BE2C (cell line): Measurements from ENCODE around the gene CCM2L.

Source experiments
- DNase-seq: peaks from one replicate; pipeline ENCODE4 v3.0.0-alpha.2; 2020
- H3K27me3 ChIP-seq: fragments of 250-450 bp; sonication (Bioruptor Pico); 2 replicates; pipeline ENCODE4 v1.5.1; 2020; ENCODE audit warnings: mild to moderate bottlenecking
- H3K36me3 ChIP-seq: fragments of 250-450 bp; sonication (Bioruptor Pico); 2 replicates; pipeline ENCODE4 v1.5.1; 2020; ENCODE audit warnings: mild to moderate bottlenecking
- H3K4me1 ChIP-seq: fragments of 250-450 bp; sonication (Bioruptor Pico); 2 replicates; pipeline ENCODE4 v1.5.1; 2020
- H3K4me3 ChIP-seq: 2 replicates; pipeline ENCODE4 v1.5.1; 2011; ENCODE audit warnings: low read depth, low read length
- H3K9me3 ChIP-seq: fragments of 250-450 bp; sonication (Bioruptor Pico); 2 replicates; pipeline ENCODE4 v1.5.1; 2020
- TF ChIP-seq, protein P1 (sequence below): IDR thresholded peaks from 2 replicates; pipeline ENCODE4 v1.5.1; 2012; ENCODE audit warnings: mild to moderate bottlenecking, low read depth, low read length

The CCM2L gene

DNA sequence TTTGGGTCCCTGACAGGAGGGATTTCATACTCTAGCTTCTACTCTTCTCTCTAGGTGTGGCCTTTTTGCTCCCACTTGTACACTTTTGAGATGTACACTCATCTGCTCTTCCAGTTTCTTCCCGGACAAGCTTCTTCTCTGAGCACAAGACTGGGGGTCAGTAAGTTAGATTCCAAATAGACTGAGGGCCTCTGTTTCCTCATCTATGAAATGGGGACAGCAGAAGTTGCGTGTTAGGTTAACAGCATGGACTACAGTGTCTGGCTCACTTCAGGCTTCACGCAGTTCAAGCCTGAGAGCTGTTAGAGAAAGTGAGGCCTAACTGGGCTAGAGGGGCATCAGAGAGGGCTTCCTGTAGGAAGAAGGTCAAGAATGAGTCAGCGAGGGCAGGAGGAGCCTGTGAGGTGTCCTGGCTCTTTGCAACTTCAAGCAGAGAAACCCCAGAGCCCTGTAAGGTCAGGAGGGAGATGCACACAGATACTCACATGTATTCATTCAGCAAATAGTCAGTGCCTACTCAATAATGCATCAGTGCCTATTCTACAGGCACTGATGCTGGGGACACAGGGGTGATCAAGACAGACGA is 21.7 kb upstream of the CCM2L start:
- Histone ChIP-seq H3K36me3 (peaks cover 4% of the 10 kb centered on the region; the same call in 1 of the 2 replicates), H3K4me3 (no peak overlapping the region), H3K27me3 (no peaks in the 10 kb centered on the region), H3K4me1 (no peaks in the 10 kb centered on the region), H3K9me3 (no peaks in the 10 kb centered on the region)
- no peak for DNase-seq
- TF ChIP-seq, protein P1, sequence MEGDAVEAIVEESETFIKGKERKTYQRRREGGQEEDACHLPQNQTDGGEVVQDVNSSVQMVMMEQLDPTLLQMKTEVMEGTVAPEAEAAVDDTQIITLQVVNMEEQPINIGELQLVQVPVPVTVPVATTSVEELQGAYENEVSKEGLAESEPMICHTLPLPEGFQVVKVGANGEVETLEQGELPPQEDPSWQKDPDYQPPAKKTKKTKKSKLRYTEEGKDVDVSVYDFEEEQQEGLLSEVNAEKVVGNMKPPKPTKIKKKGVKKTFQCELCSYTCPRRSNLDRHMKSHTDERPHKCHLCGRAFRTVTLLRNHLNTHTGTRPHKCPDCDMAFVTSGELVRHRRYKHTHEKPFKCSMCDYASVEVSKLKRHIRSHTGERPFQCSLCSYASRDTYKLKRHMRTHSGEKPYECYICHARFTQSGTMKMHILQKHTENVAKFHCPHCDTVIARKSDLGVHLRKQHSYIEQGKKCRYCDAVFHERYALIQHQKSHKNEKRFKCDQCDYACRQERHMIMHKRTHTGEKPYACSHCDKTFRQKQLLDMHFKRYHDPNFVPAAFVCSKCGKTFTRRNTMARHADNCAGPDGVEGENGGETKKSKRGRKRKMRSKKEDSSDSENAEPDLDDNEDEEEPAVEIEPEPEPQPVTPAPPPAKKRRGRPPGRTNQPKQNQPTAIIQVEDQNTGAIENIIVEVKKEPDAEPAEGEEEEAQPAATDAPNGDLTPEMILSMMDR = no peak

DNA sequence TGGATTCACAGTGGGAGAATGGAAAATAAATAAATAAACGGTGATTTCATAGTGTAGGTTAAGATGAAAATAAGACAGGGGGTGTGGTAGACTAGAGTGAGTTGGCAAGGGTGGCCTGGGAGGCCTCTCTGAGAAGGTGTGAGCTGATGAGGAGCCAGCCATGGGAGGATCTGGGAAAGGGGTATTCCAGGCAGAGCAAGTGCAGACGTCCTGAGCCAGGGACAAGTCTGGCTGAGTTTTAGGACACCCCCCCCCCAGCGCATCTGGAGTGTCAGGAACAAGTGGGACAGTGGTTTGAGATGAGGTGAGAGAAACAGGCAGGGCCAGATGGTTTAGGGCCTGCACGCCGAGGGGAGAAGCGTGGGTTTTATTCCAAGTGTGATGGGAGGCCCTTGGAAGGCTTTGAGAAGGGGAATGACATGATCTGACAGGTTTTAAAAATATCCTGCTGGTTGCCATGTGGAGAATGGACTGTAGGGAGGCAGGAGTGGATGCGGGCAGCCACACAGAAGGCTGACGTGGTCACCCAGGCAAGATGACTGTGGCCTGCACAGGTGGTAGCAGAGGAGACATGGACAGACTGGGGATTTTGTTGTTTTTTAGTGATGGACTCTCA is 21.1 kb upstream of the CCM2L start:
- H3K36me3 ChIP-seq = peaks cover 4% of the 10 kb centered on the region
- no peak overlapping the region for H3K4me3 ChIP-seq
- H3K27me3 ChIP-seq = no peaks in the 10 kb centered on the region
- TF ChIP-seq, protein P1 = no peak
- DNase-seq = no peak
- no peaks in the 10 kb centered on the region for H3K9me3 ChIP-seq
- no peaks in the 10 kb centered on the region for H3K4me1 ChIP-seq

DNA sequence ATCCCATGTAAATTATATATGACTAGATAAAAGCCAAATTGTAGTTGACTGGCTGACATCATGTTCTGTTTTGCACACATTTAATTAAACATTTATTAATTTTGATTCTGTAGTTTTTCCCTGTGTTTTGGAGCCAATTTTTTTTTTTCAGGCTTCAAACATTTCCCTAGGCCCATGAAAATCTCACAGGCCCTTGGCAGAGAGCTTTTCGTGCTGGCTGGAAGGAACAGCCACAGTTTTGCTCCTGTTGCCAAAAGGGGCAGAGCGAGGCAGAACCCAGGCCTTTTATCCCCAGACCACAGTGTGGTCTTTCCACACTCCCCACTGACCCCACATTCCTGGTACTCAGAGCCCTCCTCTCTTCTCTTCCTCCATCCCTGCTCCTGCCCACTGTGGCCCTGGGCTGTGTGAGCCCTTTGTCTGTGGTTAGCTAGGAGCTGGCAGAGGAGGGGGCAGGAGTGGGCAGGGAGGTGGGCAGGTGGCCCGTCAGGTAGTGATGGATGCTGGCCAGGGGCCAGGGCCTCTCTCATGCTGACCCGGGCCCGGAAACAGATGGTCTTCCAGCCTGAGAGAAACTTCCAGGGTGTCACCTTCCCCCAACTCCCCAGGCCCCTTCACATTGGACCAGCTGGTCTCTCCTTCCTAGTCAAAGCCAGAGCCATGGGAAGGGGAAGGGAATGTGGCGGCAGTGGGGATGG is 19.4 kb upstream of the CCM2L start:
- peak; percentile 25 for DNase-seq
- TF ChIP-seq, protein P1 = no peak
- H3K4me1 ChIP-seq = no peaks in the 10 kb centered on the region
- H3K4me3 ChIP-seq = no peak overlapping the region
- H3K27me3 ChIP-seq = no peaks in the 10 kb centered on the region
- H3K9me3 ChIP-seq = no peaks in the 10 kb centered on the region
- peaks cover 4% of the 10 kb centered on the region for H3K36me3 ChIP-seq

DNA sequence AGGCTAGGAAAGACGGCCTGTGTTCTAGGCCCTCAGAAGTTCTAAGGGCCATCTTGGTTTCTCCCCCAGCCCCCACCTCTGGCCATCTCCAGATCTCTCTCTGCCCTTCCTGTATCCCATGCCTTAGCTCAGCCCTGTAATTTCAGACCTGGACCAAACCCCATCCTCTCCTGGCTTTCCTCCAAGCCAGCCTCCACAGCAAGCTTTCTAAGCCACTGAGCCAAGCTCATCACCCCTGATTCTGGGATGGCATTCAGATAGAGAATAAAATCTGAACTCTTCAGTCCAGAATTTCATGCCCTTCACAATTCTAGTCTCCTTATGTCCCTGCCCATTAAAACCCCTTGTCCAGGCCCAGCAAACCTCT is 18.9 kb upstream of the CCM2L start:
- Histone ChIP-seq H3K27me3 (no peaks in the 10 kb centered on the region), H3K36me3 (peaks cover 4% of the 10 kb centered on the region), H3K4me1 (no peaks in the 10 kb centered on the region), H3K4me3 (no peak overlapping the region), H3K9me3 (no peaks in the 10 kb centered on the region)
- DNase-seq = no peak
- TF ChIP-seq, protein P1 = no peak

DNA sequence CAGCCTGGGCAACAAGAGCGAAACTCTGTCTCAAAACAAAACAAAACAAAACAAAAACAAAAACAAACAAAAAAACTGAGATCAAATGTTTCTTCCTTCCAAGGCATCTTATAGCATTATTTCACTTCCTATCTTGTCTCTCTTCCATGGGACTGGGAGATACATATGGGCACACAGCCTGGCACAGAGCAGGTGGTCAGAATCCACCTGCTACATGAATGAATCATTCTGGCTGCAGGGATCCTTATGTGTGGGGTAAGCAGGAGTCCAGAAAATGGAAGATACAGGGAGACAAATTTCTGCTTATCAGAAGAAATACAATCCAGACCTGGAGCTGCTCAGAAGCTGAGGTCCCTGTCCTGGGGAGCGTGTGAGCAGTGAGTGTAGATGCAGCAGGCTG is 18.2 kb upstream of the CCM2L start:
- no peak for DNase-seq
- Histone ChIP-seq H3K4me3 (no peak overlapping the region), H3K4me1 (no peaks in the 10 kb centered on the region), H3K27me3 (no peaks in the 10 kb centered on the region), H3K9me3 (no peaks in the 10 kb centered on the region), H3K36me3 (peaks cover 11% of the 10 kb centered on the region)
- TF ChIP-seq, protein P1 = no peak

DNA sequence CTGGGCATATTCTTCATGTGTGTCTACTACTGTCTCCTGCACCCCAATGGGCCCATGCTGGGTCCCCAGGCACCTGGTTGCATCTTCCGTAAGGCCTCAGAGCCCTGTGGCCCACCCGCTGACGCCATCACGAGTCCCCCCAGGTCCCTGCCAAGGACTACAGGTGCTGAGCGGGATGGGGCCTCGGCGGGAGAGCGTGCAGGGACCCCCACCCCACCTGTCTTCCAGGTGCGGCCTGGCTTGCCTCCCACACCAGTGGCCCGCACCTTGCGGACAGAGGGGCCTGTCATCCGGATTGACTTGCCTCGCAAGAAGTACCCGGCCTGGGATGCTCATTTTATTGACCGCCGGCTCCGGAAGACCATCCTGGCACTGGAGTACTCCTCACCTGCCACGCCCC is 13.2 kb upstream of the CCM2L start:
- Histone ChIP-seq H3K4me3 (no peak overlapping the region), H3K27me3 (no peaks in the 10 kb centered on the region), H3K36me3 (peaks cover 16% of the 10 kb centered on the region), H3K9me3 (no peaks in the 10 kb centered on the region), H3K4me1 (no peaks in the 10 kb centered on the region)
- DNase-seq = no peak
- TF ChIP-seq, protein P1 = no peak
